Caki2 (cell line): ENCODE measurements around the gene FOXE3. TPM values are rescaled to one million over a fixed set of nuclear protein-coding genes. Genes with fewer than 3 reads are reported as not detected.

Experiments
- DNase-seq: peaks from one replicate; pipeline ENCODE4 v3.0.0-alpha.2; 2015; ENCODE audit warnings: low read depth
- in situ Hi-C: cut with HindIII; loops from 2 replicates; pipeline ENCODE4 v1.10.0; 2016; ENCODE audit warnings: low sequenced_read_pairs, low pct_unique_long_range_greater_than_20kb, mixed read lengths
- total RNA-seq: library from RNA; depleted of rRNA; stranded (reverse); fragments of >200 nt; shearing (Covaris generic); gene quantifications from 2 replicates; pipeline ENCODE4 v1.2.3, GENCODE V29; 2014; ENCODE audit warnings: low replicate concordance

Gene FOXE3
- total RNA-seq, 1 experiment from 2014 or later, result not detected

DNA sequence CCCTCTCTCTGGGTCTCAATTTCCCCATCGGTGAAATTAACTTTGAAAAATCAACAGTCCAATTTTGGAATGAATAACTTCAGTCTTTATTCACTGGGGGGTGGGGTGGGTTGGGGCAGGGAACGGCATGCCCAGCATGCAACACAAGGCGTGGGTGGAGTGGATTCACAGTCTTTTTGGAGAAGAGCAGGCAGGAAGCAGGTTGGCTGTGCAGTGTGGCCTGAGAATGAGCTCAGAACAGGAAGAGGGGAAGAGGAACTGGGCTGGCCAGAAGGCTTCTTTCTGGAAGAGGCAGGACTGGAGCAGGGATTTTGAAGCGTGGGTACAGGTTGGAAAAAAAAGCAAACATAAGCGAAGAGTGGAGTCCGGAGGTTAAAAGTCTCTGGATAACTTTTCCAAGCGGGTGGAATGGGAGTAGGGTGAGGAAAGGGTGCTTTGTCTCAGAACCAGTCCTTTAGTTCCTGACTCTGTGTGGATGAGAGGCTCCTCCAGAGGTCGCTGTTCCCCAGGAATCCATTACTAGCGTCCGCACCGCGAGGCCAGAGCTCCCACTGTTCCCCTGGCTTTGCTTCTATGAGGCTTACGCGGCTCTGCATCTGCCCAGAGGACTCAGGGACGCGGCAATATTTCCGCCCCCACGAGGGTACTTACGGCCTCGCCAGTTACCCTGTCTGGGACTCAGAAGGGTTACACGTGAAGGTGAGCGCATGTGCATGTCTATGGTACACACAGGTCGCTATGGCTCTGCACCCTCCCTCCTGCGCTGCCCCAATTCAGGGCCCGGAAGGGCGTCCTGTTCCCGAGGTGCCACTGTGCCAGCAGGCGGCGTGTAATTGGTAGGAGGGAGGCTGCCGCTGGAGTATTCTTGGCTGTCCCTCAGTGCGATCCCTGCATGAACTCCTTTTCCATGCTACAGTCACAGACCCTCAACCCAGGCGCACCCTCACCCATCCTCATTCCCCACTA is 16.3 kb downstream of the FOXE3 start:
- in situ Hi-C loops, result no loop called here
- DNase-seq, result no peak

DNA sequence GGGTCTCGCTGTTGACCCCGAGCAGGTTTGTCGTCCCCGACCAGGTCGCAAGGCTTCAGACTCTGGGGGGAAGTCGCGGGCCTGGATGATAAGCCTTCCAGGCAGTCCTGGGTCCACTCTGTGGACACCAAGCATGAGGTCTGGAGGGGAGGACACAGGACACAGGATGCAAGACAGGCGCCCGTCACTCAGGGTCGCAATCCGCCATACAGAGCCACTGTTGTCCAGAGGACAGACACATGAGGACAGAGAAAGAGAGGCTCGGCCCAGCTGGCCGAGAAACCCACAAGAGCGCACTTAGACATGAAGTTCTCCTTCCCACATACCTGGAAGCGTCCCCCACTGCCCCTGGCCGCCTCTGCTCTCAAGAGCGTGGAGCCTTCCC is 16.9 kb downstream of the FOXE3 start:
- no peak for DNase-seq
- in situ Hi-C loops, result no loop called here

DNA sequence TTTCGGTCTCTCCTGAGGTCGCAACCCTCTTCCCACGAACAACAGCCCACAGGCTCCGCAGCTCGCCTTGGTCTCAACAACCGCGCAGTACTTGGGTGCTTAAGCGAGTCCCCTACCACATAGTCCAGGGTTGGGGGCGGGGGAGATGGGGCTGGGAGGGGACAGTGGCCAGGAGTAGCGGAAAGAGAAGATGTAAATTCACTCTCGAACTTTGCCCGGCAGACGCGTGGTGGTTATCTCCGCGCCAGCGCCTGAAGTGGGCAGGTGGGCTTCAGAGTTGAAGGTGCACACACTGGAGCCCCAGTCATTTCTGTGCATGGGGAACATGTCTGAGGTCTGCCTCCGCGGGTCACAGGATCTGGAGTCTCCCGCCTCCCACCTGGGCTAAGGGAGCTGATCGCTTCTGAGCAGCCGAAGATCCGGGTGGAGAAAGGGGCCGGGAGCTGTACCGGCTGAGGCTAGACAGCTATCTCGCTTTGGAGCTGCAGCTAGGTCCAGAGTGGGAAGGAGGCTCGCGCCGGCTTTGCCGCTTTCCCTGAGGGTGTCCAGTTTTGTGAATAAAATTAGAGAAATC is 17.5 kb downstream of the FOXE3 start:
- in situ Hi-C loops, result no loop called here

DNA sequence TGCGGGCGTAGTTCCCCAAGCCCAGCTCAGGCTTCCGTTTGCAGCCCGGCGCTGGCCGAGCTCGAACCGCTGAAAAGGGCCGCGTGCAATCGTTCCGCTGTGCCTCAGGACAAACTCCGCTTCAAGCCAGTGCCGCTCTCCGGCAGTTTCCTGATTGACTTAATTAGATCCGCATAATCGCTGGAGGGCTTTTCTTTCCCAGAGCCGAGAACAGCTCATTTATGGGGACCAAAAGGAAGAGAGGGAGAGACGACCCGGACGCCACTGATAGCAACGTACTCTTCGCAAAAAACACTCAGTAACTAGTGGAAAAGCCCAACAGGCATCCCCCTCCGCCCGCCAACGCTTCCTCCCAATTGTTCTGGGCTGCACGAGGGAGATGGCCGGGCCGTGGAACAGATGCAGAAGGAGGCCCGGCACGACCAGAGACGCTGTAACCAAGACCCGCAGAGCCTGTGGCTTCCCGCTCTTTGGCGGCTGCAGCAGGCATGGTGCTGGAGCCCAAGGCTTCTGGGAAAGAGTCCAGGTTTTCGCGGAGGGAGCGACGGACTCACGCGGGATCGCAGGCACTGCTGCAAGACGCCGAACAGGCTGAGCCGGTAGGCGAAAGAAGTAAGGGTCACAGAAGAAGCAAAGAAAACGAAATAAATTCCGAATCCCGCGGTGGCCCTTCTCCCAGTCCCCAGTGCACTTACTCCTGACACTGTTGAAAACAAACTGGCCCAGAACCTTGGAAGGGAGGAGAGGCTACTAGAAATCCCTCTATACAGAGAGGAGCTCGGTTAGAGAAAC is 18.2 kb downstream of the FOXE3 start:
- in situ Hi-C loops, result no loop called here
- no peak for DNase-seq

More for the DNA sequence above, 17.5 kb downstream of the FOXE3 start:
- DNase-seq, result no peak

DNA sequence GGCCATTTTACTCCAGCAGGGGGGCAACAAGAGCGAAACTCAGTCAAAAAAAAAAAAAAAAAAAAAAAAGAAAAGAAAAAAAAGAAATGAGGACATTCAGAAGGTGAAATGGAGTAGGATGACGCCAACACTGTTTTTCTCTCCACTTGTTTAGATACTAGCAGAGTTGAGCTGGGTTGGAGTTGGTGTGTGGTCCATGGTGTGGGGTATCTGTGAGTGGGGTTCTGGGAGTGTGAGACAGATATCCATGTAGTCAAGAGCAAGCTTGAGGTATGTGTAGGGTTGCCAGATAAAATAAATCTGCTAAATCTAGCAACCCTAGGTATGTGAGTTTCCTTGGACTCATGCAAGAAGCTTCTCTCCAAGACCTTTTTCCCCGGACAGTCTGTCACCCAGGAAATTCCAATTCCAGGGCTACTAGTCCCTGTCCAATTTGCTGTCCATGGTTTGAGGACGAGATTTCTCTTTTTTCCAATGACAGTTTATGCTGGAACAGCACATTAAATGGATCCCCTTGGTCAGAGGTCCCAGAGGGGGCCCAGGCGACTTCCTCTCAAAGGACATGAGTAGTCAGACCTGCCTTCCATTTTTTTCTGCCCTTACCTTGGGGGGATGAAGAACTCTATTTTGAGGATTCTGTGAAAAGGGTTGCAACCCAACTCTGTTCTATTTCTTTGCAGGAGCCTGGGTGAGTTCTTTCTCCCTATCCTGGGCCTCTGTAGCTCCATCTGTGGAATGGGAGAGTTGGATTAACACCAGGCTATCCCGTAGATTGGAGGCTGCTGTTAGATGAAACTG is 19.6 kb downstream of the FOXE3 start:
- in situ Hi-C loops, result no loop called here
- DNase-seq, result no peak

DNA sequence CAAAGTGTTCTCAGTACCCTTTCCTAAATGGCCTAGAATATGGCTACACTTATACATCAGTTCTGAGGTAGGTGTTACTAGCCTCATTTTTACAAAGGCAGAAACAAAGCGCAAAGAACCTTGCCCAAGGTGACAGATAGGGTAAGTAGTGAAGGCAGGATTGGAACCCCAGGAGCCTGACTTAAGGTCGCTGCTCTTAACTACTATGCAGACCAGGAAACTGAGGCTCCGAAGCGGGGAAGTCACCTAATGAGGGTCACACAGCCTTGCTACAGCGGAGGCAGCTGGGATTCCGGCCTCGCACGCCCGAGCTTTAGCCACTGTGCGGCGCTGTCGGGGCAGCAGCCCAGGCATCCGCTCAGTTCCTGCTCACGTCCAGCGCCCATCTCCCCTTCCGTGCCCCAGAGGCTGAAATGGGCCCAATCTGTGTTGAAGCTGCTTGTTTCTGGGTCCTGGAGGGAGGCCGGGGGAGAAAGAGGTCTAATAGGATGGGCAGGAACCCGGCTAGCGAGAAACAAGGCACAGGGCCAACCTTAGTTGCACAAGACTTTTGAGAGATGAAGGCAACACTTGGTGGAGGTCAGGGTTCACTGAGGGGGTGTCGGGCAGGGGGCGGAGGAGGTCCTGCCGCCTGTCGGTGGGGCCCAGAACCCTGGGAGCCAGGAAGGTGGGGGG is 20.4 kb downstream of the FOXE3 start:
- peak; percentile 66 for DNase-seq
- in situ Hi-C loops, result no loop called here

DNA sequence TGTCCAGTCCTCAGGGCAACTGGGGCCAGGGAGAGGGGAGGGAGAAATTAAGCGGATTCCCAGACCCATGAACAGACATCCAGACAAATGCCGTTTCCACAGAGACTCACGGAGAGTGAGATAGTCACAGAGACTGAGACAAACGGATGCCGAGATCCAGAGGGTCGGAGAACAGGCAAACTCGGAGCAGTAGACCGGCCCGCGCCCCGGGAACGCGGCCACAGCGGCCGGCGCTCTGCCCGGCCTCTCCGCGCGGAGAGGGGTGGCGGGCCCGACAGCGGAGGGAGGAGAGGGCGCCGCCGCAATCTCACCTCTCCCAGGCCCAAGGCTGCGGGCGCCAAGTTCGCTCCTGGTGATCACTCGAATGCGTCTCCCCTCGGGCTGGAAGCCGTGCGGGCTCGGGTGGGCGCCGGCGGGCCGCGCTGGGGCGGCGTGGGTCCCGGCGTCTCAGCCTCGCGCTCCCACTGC is 20.9 kb downstream of the FOXE3 start:
- in situ Hi-C loops, result no loop called here
- no peak for DNase-seq

DNA sequence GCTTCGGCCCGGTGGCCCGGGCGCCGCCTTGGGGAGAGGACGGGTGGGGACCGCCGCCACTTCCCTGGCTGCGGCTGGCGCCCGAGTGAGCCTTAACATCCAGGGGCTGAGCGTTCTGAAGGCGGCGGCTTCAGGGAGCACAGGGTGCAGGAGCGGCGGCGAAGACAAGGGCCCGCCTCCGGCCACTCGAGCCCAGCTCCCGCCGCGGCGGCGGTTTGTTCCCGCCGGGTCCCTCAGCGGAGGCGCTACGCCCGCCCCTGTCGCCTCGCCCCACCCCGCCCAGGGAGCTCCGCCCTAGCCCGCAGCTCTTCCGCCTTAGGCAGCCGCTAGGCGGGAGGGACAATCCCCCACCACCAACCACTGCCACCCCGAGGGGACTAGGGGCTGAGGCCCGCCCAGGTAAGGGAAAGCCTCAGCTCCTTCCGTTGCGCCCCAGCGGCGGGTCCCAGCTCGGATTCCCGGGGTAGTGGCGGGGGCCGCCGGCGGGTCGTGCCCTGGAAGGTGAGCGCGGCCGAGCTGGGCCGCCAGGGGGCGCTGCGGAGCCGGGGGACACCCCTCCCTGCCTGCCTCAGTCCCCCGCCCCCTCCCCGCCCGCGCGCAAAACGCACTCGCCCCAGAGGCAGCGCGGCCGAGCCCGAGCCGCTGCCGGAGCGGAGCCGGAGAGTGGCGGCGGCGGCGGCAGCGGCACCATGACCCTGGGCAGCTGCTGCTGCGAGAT is 21.5 kb downstream of the FOXE3 start, which contains the start of gene FOXD2:
Gene FOXD2, plus strand, starts transcription at position 598 of the 718 bp plus-strand sequence. Its CDS starts 92 bp downstream, at position 690.
- in situ Hi-C loops, result no loop called here
- DNase-seq, result peak; percentile 94

DNA sequence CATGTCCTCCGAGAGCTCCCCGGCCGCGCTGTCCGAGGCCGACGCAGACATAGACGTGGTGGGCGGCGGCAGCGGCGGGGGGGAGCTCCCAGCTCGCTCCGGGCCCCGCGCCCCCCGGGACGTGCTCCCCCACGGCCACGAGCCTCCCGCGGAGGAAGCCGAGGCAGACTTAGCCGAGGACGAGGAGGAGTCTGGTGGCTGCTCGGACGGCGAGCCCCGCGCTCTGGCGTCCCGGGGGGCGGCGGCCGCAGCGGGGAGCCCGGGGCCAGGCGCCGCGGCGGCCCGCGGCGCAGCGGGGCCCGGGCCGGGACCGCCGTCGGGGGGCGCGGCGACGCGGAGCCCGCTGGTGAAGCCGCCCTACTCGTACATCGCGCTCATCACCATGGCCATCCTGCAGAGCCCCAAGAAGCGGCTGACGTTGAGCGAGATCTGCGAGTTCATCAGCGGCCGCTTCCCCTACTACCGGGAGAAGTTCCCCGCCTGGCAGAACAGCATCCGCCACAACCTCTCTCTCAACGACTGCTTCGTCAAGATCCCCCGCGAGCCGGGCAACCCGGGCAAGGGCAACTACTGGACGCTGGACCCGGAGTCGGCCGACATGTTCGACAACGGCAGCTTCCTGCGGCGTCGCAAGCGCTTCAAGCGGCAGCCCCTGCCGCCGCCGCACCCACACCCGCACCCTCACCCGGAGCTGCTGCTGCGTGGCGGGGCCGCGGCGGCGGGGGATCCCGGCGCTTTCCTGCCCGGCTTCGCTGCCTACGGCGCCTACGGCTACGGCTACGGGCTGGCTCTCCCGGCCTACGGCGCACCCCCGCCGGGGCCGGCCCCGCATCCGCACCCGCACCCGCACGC is 22.3 kb downstream of the FOXE3 start:
- DNase-seq, result no peak
- in situ Hi-C loops, result no loop called here

DNA sequence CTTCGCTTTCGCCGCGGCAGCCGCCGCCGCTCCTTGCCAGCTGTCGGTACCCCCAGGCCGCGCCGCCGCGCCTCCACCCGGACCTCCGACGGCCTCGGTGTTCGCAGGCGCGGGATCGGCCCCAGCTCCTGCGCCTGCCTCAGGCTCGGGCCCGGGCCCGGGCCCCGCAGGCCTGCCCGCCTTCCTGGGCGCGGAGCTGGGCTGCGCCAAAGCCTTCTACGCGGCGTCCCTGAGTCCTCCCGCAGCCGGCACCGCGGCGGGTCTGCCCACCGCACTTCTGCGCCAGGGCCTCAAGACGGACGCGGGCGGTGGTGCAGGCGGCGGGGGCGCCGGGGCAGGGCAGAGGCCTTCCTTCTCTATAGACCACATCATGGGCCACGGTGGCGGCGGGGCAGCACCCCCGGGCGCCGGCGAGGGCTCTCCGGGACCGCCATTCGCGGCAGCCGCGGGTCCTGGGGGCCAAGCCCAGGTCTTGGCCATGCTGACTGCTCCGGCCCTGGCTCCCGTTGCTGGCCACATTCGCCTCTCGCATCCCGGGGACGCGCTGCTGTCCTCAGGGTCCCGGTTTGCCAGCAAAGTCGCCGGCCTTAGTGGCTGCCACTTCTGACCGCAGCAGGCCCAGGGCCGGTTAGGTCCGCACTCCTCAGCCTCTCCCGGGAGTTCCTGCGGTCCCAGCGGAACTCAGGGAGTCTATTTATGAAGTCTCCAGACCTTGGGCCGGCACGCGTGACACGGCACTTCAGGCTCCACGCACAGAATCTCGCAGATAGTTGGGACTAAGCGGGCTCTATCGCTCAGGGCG is 23.1 kb downstream of the FOXE3 start:
- DNase-seq, result no peak
- in situ Hi-C loops, result no loop called here

DNA sequence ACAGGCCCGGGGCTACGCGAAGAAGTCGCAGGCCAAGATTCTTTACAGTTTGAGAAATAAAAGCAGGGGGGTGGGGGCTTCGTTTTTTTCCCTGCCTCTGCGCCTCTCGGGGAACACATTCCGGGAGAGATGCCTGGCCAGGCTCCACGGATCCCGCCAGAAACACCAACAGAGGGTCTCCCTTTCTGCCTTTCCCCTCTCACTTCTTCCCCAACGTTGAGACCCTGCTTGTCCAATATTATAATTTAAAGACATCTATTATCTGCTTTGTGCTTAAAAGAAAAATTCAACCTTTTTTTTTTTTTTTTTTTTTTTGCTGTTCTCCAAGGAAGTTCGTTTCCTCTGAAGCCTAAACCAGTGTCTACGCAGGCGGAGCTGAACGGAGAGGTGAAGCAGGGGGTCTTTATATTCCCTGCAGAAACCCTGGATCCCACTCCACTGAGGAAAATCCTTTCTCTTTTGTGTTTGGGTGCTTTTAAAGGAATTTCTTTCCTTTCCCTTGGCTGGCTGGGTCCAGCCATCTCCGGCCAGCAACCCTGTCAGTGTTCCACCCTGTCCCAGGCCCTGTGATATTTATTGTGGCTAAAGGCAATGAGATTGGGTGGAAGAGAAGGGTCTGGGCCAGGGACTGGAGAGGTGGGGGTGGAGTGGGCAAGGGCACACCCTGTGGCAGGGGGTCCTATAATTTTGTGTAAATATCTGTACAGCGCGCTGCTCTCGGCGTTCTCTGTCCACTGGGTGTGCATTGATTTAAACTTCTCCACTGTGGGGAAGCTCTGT is 23.9 kb downstream of the FOXE3 start:
- in situ Hi-C loops, result no loop called here
- DNase-seq, result no peak

DNA sequence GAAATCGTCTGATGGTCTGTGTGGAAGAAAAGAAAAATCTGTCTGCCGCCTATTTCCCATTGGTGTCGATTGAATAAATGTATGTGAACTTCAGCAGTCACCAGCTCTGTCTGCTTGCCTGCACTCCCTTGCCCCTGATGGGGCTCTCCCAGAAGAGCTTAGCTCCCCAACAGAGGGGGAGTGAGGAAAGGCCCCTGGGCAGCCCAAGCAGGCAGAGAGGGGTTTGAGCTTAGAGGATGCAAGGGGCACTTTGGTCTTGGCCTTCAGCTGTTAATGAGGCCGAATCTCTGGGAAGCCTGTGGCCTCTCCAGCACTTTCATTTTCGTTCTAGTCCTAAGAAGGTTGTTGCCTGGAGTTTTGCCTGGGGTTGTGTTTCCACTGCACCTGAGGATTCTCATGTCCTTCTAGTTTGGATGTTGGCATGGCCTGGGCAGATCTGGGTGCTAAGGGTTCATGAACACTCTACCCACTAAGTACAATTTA is 24.6 kb downstream of the FOXE3 start:
- in situ Hi-C loops, result no loop called here
- DNase-seq, result no peak

DNA sequence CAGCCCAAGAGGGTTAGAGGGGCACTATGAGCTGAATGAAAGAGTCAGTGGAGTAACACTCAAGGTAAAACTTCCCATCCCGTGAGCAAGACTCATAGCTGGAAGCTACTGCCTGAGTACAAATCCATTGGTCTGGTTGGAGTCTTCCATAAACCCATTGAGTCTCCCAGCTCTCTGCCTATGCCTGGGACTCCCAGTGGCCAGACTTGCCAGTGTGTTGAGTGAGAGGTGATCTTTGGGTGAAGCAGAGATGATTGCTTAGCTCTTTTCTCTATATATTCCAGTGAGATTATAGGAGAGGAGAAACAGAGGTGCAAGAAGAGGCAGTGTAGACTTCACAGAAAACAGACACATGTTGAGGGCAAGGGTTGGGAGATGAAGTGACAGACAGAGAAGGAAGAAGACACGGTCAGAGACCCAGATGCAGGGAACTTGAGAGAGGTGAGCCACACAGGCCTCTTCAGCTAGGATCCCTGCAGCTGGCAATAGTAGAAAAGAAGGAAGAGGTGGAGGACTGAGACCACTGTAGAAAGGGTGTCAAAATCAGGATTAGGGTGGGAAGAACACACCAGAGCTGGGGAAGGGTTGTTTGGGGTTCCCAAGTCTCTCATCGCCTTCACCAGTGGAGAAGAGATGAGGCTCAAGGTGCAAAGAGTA is 25.5 kb downstream of the FOXE3 start:
- DNase-seq, result no peak
- in situ Hi-C loops, result no loop called here

DNA sequence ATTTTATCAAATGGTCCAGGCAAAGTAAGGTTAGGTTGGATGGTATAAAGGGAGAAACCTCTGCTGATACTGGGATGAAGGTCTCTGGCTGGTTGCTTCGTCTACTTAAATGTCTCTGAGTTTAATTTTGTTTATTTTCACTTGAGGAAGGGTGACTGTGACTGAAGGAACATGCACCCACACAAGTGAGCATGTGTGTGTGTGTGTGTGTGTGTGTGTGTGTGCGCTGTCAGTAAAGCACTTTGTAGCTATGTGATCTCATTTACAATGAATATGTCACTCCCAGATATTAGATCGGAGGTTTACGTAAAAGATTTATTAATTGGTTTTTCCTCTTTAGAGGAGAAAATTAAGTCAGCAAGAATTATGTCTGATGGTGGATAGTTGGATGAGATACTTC is 26.1 kb downstream of the FOXE3 start:
- no peak for DNase-seq
- in situ Hi-C loops, result no loop called here
